Measurements from ENCODE around the gene GNG2.

DNA sequence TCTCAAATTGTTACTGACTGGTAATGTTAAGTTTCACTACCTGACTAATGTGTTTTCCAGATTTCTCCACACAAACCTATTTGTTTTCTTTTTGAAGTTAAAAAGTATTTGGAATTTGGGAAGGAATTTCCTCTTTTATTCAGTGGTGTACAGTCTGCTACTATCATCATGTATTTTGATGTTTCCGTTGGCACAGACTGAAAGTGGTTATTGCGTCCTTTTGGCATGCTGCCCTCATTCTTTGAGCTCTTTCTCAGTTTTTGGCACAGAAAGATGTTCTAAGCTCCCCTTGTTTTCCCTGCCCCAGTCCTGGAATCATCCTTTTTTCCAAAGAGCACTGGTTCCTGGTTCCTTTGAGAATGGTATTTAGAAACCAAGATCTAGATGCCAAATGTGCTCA, 97.5 kb downstream of the GNG2 start:
- TF ChIP-seq, protein P1, sequence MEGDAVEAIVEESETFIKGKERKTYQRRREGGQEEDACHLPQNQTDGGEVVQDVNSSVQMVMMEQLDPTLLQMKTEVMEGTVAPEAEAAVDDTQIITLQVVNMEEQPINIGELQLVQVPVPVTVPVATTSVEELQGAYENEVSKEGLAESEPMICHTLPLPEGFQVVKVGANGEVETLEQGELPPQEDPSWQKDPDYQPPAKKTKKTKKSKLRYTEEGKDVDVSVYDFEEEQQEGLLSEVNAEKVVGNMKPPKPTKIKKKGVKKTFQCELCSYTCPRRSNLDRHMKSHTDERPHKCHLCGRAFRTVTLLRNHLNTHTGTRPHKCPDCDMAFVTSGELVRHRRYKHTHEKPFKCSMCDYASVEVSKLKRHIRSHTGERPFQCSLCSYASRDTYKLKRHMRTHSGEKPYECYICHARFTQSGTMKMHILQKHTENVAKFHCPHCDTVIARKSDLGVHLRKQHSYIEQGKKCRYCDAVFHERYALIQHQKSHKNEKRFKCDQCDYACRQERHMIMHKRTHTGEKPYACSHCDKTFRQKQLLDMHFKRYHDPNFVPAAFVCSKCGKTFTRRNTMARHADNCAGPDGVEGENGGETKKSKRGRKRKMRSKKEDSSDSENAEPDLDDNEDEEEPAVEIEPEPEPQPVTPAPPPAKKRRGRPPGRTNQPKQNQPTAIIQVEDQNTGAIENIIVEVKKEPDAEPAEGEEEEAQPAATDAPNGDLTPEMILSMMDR (IDR thresholded peaks at IDR 0.05), result no peak
- no peak for TF ChIP-seq EZH2 (IDR thresholded peaks at IDR 0.05)
- TF ChIP-seq EZH2phosphoT487 (IDR thresholded peaks at IDR 0.05), result no peak

Data from neural progenitor cell (in vitro differentiated cells).